CD4-positive, alpha-beta T cell (primary cell): ENCODE measurements around the gene CDRT4. TPM values are rescaled to one million over a fixed set of nuclear protein-coding genes. Genes with fewer than 3 reads are reported as not detected.
"Not testable (repeated sequence)": the region's sequence is repeated elsewhere in the genome, so short reads cannot be mapped to it uniquely, and the experiment has no call there.

Experiments
- ATAC-seq: fragments of 200-7000 bp; cut with Tn5 transposase; one replicate; pipeline ENCODE4 v1.10.0; 2022; ENCODE audit warnings: mild to moderate bottlenecking; ENCODE audit not compliant: poor library complexity
- CTCF ChIA-PET: fragments of 350-600 bp; sonication (Branson Sonifier 250); formaldehyde crosslinking; loops from one replicate; lab custom pipeline; 2021; ENCODE audit warnings: antibody characterized with exemption, inconsistent platforms; lab: Charles Lee
- POLR2A ChIA-PET: fragments of 350-600 bp; sonication (Branson Sonifier 250); formaldehyde crosslinking; loops from one replicate; lab custom pipeline; 2021; ENCODE audit warnings: antibody characterized with exemption, inconsistent platforms; lab: Charles Lee
- DNase-seq, 14 experiments: peaks; one replicate each; pipeline ENCODE4 v3.0.0-alpha.2; 2013 to 2020; ENCODE audit warnings: mixed read lengths in 2 of 14
- H3K27ac ChIP-seq, 2 donors: one replicate each; pipeline versions ENCODE4 v1.5.1 to v1.7.0; 2013; ENCODE audit warnings: low read length in 2 of 2, low read depth in 1 of 2, mild to moderate bottlenecking in 1 of 2
- H3K27me3 ChIP-seq, 2 experiments: 1 replicate in 1 of 2; 2 replicates in 1 of 2; pipeline versions ENCODE4 v1.6.1 to v1.7.0; 2013; ENCODE audit warnings: low read length in 2 of 2, control low read depth in 1 of 2, mild to moderate bottlenecking in 1 of 2, moderate library complexity in 1 of 2; ENCODE audit not compliant: insufficient read depth in 2 of 2, control insufficient read depth in 1 of 2
- H3K36me3 ChIP-seq: one replicate; pipeline ENCODE4 v1.6.1; 2013; ENCODE audit warnings: low read length, control low read depth; ENCODE audit not compliant: insufficient read depth
- H3K4me1 ChIP-seq: one replicate; pipeline ENCODE4 v1.6.1; 2013; ENCODE audit warnings: low read length, control low read depth; ENCODE audit not compliant: insufficient read depth
- H3K4me3 ChIP-seq: one replicate; pipeline ENCODE4 v1.5.1; 2013; ENCODE audit warnings: mild to moderate bottlenecking, low read length, moderate library complexity
- H3K9me3 ChIP-seq, 2 experiments: 1 replicate in 1 of 2; 2 replicates in 1 of 2; pipeline versions ENCODE4 v1.6.1 to v1.7.0; 2013; ENCODE audit warnings: low read length in 2 of 2, mild to moderate bottlenecking in 2 of 2, control low read depth in 1 of 2, moderate library complexity in 1 of 2; ENCODE audit not compliant: control insufficient read depth in 1 of 2, insufficient read depth in 1 of 2
- H3K27ac Mint-ChIP-seq: one replicate; pipeline ENCODE4 v1.8.0; 2020; ENCODE audit warnings: mixed read lengths
- H3K27me3 Mint-ChIP-seq: one replicate; pipeline ENCODE4 v1.8.0; 2021; ENCODE audit warnings: mixed read lengths
- H3K36me3 Mint-ChIP-seq: one replicate; pipeline ENCODE4 v1.8.0; 2021; ENCODE audit warnings: low read depth, mixed read lengths
- H3K4me1 Mint-ChIP-seq: one replicate; pipeline ENCODE4 v1.8.0; 2021; ENCODE audit warnings: low read depth, mixed read lengths
- H3K4me3 Mint-ChIP-seq: one replicate; pipeline ENCODE4 v1.8.0; 2020; ENCODE audit warnings: mild to moderate bottlenecking, mixed read lengths
- H3K9me3 Mint-ChIP-seq: one replicate; pipeline ENCODE4 v1.8.0; 2020; ENCODE audit warnings: mixed read lengths
- intact Hi-C, 2 experiments: fragments of 100-400 bp; cut with DNase I in 1 of 2; cut with micrococcal nuclease in 1 of 2; formaldehyde crosslinking; loops; one replicate each; pipeline versions ENCODE4 v1.15.1 to v1.9.0; 2023 to 2025; cut with DNase I, micrococcal nuclease
- total RNA-seq, 174 experiments: library from RNA in 2 of 174; stranded (reverse) in 2 of 174; gene quantifications; one replicate each; pipeline ENCODE4 v1.2.3 and lab custom pipeline; 2021 to 2026
- TF ChIP-seq, protein P1 (sequence below): fragments of 200-600 bp; IDR thresholded peaks from one replicate; pipeline ENCODE4 v1.8.0; 2022; ENCODE audit warnings: antibody characterized with exemption, mild to moderate bottlenecking

Gene CDRT4
- total RNA-seq, 2 experiments from 2014 or later, result 0.89 to 3.3 TPM

DNA sequence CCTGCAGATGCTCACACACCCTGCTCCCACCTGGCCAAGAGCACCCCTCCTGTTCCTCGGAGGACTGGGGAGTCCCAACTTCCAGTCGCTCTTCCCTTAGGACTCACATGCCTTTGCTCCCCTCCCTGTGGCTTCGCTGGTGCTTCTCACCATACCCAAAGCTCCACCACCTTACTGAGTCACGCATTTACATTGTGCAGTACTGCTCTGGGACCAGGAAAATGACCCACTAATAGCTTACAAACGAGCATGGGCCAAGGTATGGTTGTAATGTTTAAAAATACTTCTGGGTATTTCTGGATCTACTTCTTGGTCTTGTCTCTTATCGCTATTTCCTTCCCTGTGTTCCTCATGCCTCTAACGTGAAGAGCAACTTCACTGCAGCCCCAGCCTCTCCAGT is 41.0 kb upstream of the CDRT4 start:
- intact Hi-C loops, result no loop called here

GRCh38 chr17:15507896-15508295 is 40.5 kb upstream of the CDRT4 start:
- Mint-ChIP-seq H3K4me3 (no peak overlapping the region), H3K36me3 (peaks cover 30% of the 10 kb centered on the region), H3K9me3 (no peaks in the 10 kb centered on the region), H3K27me3 (no peaks in the 10 kb centered on the region), H3K4me1 (peaks cover 2% of the 10 kb centered on the region), H3K27ac (no peak overlapping the region)
- TF ChIP-seq, protein P1, sequence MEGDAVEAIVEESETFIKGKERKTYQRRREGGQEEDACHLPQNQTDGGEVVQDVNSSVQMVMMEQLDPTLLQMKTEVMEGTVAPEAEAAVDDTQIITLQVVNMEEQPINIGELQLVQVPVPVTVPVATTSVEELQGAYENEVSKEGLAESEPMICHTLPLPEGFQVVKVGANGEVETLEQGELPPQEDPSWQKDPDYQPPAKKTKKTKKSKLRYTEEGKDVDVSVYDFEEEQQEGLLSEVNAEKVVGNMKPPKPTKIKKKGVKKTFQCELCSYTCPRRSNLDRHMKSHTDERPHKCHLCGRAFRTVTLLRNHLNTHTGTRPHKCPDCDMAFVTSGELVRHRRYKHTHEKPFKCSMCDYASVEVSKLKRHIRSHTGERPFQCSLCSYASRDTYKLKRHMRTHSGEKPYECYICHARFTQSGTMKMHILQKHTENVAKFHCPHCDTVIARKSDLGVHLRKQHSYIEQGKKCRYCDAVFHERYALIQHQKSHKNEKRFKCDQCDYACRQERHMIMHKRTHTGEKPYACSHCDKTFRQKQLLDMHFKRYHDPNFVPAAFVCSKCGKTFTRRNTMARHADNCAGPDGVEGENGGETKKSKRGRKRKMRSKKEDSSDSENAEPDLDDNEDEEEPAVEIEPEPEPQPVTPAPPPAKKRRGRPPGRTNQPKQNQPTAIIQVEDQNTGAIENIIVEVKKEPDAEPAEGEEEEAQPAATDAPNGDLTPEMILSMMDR, result no peak
- ATAC-seq, result no peak
- Histone ChIP-seq H3K4me1 (peaks cover 4% of the 10 kb centered on the region), H3K27ac (no peak overlapping the region), H3K4me3 (no peak overlapping the region), H3K36me3 (peaks cover 6% of the 10 kb centered on the region), H3K27me3 (no peaks in the 10 kb centered on the region), H3K9me3 (no peaks in the 10 kb centered on the region)
- ChIA-PET CTCF (no interaction called here), POLR2A (no interaction called here)
- intact Hi-C loops, result no loop called here
- DNase-seq, result no peak

More for the DNA sequence above, 41.0 kb upstream of the CDRT4 start:
- POLR2A ChIA-PET, result no interaction called here
- Histone ChIP-seq H3K4me1 (no peaks in the 10 kb centered on the region), H3K27ac (no peak overlapping the region), H3K27me3 (no peaks in the 10 kb centered on the region), H3K4me3 (no peak overlapping the region), H3K9me3 (no peaks in the 10 kb centered on the region), H3K36me3 (peaks cover 8% of the 10 kb centered on the region)
- H3K27ac Mint-ChIP-seq, result no peak overlapping the region
- H3K4me1 Mint-ChIP-seq, result no peaks in the 10 kb centered on the region
- TF ChIP-seq, protein P1, result no peak
- no peaks in the 10 kb centered on the region for H3K27me3 Mint-ChIP-seq
- H3K36me3 Mint-ChIP-seq, result peaks cover 36% of the 10 kb centered on the region
- CTCF ChIA-PET, result no interaction called here
- no peaks in the 10 kb centered on the region for H3K9me3 Mint-ChIP-seq
- no peak overlapping the region for H3K4me3 Mint-ChIP-seq
- ATAC-seq, result no peak
- no peak for DNase-seq

GRCh38 chr17:15507001-15507400 is 39.6 kb upstream of the CDRT4 start:
- DNase-seq (no peak), ATAC-seq (no peak)
- ChIA-PET CTCF (no interaction called here), POLR2A (no interaction called here)
- no peaks in the 10 kb centered on the region for H3K27me3 Mint-ChIP-seq
- TF ChIP-seq, protein P1, result no peak
- H3K4me1 Mint-ChIP-seq, result peaks cover 6% of the 10 kb centered on the region
- Histone ChIP-seq H3K4me3 (no peak overlapping the region), H3K4me1 (peaks cover 10% of the 10 kb centered on the region), H3K9me3 (no peaks in the 10 kb centered on the region), H3K36me3 (peaks cover 7% of the 10 kb centered on the region), H3K27ac (no peak overlapping the region), H3K27me3 (no peaks in the 10 kb centered on the region)
- intact Hi-C loops, result no loop called here
- no peak overlapping the region for H3K4me3 Mint-ChIP-seq
- H3K9me3 Mint-ChIP-seq, result no peaks in the 10 kb centered on the region
- H3K27ac Mint-ChIP-seq, result no peak overlapping the region
- H3K36me3 Mint-ChIP-seq, result peaks cover 28% of the 10 kb centered on the region

DNA sequence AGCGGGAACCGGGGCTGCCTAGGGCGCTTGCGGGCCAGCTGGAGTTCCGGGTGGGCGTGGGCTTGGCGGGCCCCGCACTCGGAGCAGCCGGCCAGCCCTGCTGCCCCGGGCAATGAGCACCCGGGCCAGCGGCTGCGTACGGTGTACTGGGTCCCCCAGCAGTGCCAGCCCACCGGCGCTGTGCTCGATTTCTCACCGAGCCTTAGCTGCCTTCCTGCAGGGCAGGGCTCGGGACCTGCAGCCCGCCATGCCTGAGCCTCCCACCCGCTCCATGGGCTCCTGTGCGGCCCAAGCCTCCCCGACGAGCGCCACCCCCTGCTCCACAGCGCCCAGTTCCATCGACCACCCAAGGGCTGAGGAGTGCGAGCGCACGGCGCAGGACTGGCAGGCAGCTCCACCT is 38.3 kb upstream of the CDRT4 start:
- H3K4me1 ChIP-seq, result peaks cover 10% of the 10 kb centered on the region
- H3K4me1 Mint-ChIP-seq, intact Hi-C loops, H3K27ac Mint-ChIP-seq, H3K27ac ChIP-seq, H3K4me3 ChIP-seq, H3K9me3 ChIP-seq, H3K9me3 Mint-ChIP-seq, ATAC-seq, POLR2A ChIA-PET, H3K4me3 Mint-ChIP-seq, CTCF ChIA-PET, H3K27me3 Mint-ChIP-seq, DNase-seq, H3K27me3 ChIP-seq: not testable (repeated sequence)
- peaks cover 10% of the 10 kb centered on the region for H3K36me3 ChIP-seq
- H3K36me3 Mint-ChIP-seq, result peaks cover 34% of the 10 kb centered on the region
